GM12878 (cell line): ENCODE results near the gene ARL5A.

Experiments
- ATF3 ChIP-seq: IDR thresholded peaks from 2 replicates; pipeline ENCODE4 v1.6.1; 2011; ENCODE audit warnings: low read depth, mild to moderate bottlenecking, low read length, moderate library complexity, borderline replicate concordance; ENCODE audit errors: extremely low read depth
- CTCF ChIP-seq, 3 experiments: IDR thresholded peaks in 2 of 3; conservative IDR thresholded peaks in 1 of 3; 2 replicates each; pipeline ENCODE4 v1.5.1; 2011; ENCODE audit warnings: low read depth in 3 of 3, low read length in 3 of 3, mild to moderate bottlenecking in 3 of 3, control low read depth in 2 of 3, moderate library complexity in 2 of 3, inconsistent platforms in 1 of 3, mixed read lengths in 1 of 3; ENCODE audit not compliant: control insufficient read depth in 2 of 3, insufficient read depth in 1 of 3; ENCODE audit errors: extremely low read depth in 1 of 3
- EED ChIP-seq: sonication (generic); IDR thresholded peaks from 2 replicates; pipeline ENCODE4 v1.6.1; 2016; ENCODE audit warnings: antibody characterized with exemption, low read depth
- HDGF ChIP-seq: fragments of 450-650 bp; IDR thresholded peaks from 2 replicates; pipeline ENCODE4 v1.6.1; 2016; ENCODE audit warnings: antibody characterized with exemption
- POLR2A ChIP-seq: IDR thresholded peaks from 2 replicates; pipeline ENCODE4 v1.6.1; 2011; ENCODE audit warnings: low read depth, mild to moderate bottlenecking, low read length
- POLR2AphosphoS5 ChIP-seq: IDR thresholded peaks from 2 replicates; pipeline ENCODE4 v1.6.1; 2011; ENCODE audit warnings: mild to moderate bottlenecking, low read length, inconsistent platforms
- SMC3 ChIP-seq: IDR thresholded peaks from 2 replicates; pipeline ENCODE4 v1.6.1; 2011; ENCODE audit warnings: low read length, improper control_type of control experiment, borderline replicate concordance
- SP1 ChIP-seq: IDR thresholded peaks from one replicate; pipeline ENCODE4 v1.6.1; 2011; ENCODE audit warnings: low read depth, low read length
- ZNF687 ChIP-seq: fragments of 450-650 bp; IDR thresholded peaks from 2 replicates; pipeline ENCODE4 v1.6.1; 2017; ENCODE audit warnings: mild to moderate bottlenecking, moderate library complexity

DNA sequence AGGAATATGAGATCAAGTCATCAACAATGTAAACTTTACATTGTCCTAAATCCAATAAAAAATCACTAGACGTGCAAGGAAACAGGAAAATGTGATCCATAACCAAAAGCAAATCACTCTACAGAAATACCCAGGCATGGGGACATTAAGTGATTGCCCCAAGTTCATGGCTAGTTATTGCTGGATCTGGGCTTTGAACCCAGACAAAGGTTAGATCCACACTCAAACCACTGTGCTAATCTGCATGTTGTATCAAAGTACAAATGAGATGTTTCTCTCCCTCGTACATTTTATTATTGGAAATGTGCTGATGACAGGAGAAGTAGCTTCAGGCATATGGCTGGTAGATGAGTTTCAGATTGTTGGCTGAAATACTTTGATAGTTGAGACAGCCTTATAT lies 2.7 kb upstream of the ARL5A start:
- TF ChIP-seq POLR2AphosphoS5, result no peak
- no peak for TF ChIP-seq POLR2A
- no peak for TF ChIP-seq SMC3
- TF ChIP-seq ZNF687, result no peak
- no peak for TF ChIP-seq CTCF (IDR thresholded peaks at IDR 0.05 in 2 of 3, conservative IDR thresholded peaks at IDR 0.05 in 1 of 3; ENCODE audit: control insufficient read depth in 2 of 3, extremely low read depth in 1 of 3, insufficient read depth in 1 of 3, low read depth in 3 of 3, low read length in 3 of 3)
- no peak for TF ChIP-seq ATF3
- TF ChIP-seq HDGF, result no peak
- no peak for TF ChIP-seq SP1
- TF ChIP-seq EED, result no peak
